GM15510 (cell line): Measurements from ENCODE around the gene PPP1R10.

ENCODE experiments used
- POLR2A ChIP-seq: IDR thresholded peaks from 3 replicates; pipeline ENCODE4 v1.6.1; 2011; ENCODE audit warnings: borderline replicate concordance; ENCODE audit not compliant: insufficient read length; ENCODE audit errors: extremely low read depth

The PPP1R10 gene

DNA sequence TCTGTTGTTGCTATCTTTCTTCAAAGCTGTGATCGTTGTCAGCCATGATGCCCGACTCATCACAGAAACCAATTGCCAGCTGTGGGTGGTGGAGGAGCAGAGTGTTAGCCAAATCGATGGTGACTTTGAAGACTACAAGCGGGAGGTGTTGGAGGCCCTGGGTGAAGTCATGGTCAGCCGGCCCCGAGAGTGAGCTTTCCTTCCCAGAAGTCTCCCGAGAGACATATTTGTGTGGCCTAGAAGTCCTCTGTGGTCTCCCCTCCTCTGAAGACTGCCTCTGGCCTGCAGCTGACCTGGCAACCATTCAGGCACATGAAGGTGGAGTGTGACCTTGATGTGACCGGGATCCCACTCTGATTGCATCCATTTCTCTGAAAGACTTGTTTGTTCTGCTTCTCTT is 26.5 kb downstream of the PPP1R10 start:
- no peak for TF ChIP-seq POLR2A

DNA sequence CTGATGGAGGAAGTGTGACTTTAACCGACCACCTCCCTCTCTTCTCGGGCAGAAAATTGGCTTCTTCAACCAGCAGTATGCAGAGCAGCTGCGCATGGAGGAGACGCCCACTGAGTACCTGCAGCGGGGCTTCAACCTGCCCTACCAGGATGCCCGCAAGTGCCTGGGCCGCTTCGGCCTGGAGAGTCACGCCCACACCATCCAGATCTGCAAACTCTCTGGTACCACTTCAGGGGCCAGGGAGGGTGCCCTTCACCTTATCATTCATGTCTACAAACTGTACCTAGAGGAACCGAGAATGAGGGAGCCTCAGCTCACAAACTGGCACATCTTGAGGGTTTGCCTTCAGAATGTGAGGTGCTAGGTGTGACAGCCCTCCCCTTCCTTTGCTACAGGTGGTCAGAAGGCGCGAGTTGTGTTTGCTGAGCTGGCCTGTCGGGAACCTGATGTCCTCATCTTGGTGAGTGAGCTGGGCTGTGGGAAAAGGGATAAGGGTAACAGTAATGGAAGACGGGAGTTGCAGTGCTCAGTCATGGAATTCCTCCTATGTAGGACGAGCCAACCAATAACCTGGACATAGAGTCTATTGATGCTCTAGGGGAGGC is 27.2 kb downstream of the PPP1R10 start:
- no peak for TF ChIP-seq POLR2A

DNA sequence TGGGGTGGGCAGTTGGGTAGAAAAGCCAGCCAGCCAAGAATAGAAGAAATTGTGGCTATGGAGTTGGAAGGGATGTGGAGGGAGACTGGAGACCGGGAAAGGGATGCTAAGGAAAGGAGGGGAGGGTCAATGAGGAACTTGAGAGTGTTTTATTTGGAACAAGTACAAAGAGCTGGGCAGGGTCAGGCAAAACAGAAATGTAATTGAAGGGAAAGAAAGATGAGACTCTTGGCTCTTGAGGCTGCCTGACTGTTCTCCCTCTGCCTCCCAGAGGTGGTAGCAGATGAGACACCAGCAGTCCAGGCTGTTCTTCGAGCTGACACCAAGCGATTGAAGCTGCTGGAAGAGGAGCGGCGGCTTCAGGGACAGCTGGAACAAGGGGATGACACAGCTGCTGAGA is 33.1 kb downstream of the PPP1R10 start:
- no peak for TF ChIP-seq POLR2A

DNA sequence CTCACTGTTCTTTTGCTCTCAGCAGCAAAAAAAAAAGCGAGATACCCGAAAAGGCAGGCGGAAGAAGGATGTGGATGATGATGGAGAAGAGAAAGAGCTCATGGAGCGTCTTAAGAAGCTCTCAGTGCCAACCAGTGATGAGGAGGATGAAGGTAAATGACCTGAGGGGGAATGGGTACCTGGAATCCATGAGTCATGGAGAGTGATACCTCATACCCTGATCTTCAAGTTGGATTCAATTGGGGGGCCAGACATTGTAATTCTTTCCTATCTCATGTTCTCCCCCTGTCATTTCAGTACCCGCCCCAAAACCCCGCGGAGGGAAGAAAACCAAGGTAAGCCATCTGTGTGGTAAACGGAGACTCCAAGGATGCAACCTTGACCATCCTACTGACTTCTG is 39.0 kb downstream of the PPP1R10 start:
- TF ChIP-seq POLR2A = no peak

DNA sequence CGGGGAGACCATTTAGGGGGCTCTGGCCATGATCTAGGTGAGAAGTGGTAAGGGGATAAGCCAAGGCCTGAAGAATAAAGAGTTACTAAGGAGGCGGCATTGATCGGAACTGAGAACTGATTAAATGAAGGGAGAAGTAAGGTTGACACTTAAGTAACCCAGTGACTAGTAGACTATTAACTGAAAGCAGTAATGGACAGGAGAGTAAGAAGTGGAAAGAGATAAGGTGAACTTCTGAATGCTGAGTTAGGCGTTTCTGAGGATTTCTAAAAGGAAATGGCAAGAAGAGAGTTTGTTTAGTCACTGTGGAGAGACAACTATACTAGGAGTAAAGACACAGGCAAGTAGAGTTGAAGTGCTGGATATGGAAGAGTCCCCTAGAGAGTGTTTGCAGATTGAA is 43.9 kb downstream of the PPP1R10 start:
- TF ChIP-seq POLR2A = no peak

DNA sequence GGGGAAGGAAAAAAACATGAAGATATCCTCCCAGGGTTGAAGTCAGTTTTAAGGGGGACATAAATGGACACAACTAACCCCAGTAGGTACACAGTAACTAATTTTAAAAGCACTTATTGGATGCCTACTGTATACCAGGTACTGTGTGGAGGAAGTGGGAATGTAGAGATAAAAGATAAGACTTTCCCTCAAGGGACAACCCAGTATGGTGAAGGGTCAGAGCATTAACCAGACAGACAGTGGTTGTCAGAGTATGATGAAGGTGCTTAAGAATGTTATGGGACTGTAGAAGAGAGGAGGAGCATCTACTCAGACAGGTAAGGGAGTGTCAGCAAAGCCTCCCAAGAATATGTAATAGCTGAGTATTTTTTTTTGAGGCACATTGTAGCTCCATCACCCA is 44.9 kb downstream of the PPP1R10 start:
- no peak for TF ChIP-seq POLR2A

DNA sequence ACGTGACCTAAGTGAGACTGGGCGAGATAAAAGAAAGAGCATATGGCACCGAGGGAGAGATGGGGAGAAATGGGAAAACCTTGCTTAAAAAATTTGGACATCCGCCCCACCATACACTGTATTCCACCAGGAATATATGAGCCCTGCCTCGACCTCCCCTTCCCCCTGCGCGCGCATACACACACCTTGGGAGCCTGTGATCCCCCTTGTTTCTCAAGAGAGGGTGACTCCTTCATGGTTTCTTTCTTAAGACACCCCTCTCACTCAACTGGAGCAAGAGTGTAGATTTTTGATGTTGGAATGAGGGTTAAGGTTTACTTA is 45.3 kb downstream of the PPP1R10 start:
- no peak for TF ChIP-seq POLR2A

DNA sequence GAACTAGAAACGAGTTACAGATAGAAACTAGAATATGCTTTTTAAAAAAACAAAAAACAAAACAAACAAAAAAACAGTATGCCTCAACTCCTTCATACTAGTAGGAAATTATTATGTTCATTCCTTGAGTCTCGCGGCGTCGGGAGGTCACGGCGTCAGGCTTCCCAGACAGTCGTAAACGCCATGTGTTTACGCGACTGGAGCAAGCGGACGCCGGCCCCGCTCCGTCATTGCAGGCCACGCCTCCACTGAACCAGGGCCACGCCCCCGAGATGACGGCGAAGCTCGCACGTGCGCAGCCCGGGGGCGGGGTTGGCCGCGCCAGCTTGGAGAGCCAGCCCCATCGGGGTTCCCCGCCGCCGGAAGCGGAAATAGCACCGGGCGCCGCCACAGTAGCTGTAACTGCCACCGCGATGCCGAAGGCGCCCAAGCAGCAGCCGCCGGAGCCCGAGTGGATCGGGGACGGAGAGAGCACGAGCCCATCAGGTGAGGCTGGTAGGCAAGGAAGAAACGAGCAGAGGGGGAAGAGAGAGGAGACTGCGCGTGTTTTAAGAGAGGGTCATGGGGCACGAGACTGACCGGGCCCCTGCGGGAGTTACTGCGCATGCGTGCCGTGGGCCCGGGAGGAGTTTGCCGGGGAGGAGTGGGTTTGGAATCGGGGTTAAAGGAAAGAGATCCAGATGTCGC is 45.8 kb downstream of the PPP1R10 start, which contains the start of gene ABCF1:
ABCF1 (plus strand) TSS at position 368 of the 687 bp plus-strand sequence; CDS start at position 414, 46 bp downstream.
- TF ChIP-seq POLR2A = peak; percentile 95

DNA sequence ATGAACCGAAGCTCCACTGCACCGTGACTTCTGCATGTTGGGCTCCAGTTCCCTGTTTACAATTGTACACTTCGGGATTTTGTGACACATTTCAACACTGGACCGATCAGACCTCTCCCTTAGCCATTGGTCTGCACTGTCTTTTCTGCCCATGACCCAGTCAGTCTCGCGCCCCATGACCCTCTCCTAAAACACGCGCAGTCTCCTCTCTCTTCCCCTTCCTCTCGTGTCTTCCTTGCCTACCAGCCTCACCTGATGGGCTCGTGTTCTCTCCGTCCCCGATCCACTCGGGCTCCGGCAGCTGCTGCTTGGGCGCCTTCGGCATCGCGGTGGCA is 46.3 kb downstream of the PPP1R10 start:
- TF ChIP-seq POLR2A = no peak

DNA sequence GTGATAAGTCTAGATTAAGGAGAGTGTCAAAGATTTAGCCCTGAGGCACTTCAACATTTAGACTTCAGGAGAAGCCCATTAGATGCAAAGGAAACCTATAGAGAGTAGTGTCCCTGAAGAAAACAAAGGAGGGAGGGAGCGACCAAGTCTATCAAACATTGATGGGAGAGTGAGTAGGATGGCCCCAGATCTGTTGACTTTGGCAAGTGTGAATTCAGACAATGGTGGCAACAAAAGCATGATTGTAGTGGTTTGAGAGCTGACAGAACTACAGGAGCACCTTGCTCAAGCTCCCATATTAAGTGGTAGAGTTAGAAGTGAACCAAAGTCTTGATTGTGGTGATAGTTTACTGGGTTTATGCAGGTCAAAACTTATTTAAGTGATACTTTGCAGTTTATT is 46.8 kb downstream of the PPP1R10 start:
- no peak for TF ChIP-seq POLR2A

DNA sequence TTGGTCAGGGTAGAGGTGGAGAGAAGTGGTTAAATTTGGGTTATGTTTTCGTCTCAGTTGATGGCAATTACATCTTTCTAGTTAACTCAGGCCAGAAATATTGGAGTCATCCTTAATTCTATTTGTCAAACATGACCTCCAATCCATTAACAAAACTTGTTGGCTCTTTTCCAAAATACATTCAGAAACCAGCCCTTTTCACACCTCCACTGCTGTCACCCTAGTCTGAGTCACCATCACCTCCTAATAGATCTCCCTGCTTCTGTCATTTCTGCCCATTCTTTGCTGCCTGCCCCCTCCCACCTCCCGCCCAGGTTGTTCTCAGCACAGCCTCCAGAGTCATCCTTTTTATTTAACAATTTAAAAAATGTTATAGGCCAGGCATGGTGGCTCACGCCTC is 48.8 kb downstream of the PPP1R10 start:
- no peak for TF ChIP-seq POLR2A

DNA sequence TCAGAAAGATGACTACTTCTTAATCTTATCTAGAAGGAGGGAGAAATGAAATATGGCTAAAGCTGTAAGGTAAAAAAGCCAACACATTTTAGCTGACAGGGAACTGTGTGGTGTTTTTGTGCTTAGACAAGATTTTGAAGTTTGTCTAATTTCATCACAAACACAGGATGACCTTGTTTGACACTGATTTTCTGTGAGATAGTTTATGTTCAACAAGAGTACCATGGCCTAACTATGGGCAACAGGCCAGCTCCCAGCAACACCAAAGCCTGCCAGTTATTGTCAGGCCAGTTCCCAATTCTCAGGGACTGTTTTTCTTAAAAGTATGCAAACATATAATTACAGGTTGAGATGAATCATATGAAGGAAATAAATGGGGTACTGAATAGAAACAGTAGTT is 51.3 kb downstream of the PPP1R10 start:
- no peak for TF ChIP-seq POLR2A

DNA sequence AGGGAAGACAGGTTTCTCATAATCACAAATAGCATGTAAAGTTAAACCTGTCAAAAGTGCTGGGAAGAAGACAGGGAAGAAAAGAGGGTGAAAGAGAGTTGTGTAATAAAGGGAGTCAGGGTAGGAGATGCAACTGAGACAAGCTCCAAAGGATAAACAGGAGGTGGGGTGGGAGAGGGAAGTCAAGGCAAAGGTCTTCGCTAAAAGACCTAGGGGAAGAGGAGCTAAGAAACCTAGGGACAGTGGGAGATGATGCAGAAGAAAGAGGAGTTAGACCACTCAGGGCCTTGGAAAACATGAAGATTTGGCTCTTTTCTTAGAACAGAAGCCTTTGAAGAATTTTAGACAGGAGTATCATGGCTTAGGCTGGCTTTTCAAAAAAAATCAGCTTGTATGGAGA is 52.9 kb downstream of the PPP1R10 start:
- TF ChIP-seq POLR2A = no peak

DNA sequence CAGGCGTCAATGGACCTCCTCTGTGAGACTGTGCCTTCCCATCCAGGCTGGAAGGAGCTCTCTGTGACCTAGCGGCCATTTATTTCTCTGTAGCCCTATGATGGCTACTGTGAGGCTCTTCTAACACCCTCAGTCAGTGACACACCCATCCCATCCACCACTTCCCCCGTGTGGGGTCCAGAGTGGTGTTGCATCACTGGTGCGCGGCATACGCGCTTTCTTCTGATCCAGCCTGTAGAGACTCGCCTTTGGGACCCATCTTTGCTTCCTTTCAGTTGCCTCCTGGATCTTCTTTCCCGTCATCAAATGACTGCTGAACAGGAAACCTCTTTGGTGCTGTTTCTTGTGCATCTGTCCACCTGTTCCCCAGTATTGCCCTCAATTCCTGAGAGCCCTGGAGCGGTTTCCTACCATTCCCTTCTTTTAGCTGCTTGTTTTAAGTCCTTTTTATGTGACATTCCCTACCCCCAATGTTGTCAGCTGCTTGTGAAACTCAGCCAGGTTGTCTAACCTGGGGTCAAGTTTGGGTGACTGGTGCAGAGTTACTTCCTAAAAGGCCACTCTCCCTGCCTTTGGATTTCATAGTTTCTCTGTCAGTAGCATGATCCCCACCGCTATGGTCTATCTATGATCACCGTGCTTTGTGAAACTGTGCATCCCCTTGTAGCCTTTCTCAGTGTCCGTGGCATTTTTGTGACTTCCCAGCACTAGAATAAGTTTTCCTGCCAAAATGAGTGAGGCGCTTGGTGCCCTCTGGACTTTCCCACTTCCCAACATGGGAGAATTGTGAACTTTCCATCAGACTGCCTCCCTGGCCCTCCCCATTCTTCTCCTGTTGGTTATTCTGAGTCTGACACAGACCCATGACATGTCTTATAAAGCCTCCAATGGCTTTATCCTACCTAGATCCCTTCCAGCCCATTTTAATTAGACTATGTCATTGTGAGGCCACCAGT is 54.3 kb downstream of the PPP1R10 start:
- TF ChIP-seq POLR2A = no peak

DNA sequence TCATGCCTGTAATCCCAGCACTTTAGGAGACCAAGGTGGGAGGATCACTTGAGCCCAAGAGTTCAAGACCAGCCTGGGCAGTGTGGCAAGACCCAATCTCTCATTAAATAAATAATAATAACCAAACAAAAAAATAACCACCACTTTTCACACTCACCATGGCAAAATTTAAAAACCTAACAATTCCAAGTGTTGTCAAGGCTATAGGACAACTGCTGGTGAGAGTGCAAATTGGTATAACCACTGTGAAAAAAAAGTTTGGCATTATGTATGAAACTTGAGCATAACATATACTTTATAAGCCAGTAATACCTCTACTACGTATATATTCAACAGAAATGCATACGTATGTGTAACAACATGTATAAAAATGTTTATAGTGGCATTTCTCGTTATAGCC is 56.1 kb downstream of the PPP1R10 start:
- no peak for TF ChIP-seq POLR2A

DNA sequence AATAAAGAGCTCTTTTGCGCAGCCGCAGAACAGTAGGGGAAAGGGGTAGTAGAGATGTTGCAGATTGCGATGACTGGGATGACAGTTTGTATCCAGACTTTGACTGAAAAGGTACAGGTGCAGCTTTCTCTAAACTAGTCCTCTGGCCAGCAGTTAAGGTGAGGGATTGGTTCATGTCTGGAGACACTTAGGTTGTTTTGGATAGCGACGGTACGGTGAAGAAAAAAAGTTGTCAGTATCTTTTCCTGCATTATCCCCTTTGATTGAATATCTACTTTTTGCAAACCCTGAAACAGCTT is 59.4 kb downstream of the PPP1R10 start:
- TF ChIP-seq POLR2A = no peak
